Midbrain (tissue), 1 donor: ENCODE data around the gene MAST4.
A peak's percentile ranks its signal among the peaks of the same experiment; 100 is the strongest.

Experiments
- DNase-seq: peaks from one replicate; lab custom pipeline; 2025; lab: John Stamatoyannopoulos, UW

Gene MAST4

DNA sequence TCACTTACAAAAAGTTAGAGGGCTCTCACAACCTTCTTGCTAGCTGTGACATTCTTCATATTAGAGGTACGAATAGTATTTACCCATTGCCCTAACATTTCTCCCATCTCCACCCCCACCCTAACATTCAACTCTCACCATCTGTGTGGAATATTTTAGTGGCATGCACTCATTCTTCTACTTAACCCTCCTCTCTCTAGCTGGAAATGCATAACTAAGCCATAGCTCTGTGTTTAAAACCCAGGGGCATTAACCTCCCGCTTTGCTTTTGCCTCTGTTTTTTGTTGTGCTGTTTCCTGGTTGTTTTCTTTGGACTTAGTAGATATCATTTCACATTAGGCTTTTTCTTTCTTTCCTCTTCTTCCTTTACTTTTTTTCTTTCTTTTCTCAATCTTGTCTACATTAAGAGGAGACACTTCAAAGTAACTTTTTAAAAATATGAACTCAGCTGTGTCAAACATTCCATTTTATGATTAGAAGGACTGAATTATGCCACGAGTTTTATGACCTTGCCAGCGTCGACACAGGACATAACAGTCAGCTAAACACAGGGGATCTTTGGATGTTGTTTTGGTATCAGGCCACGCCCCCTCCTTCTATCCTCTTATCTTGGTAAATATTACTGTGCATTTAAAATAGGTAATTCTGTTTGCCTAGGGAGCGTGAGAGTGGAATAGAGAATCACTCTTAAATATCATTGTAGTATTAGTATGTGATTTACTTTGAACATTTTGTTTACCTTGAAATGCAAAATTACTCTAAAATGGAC lies 364.4 kb downstream of the MAST4 start:
- DNase-seq = no peak

DNA sequence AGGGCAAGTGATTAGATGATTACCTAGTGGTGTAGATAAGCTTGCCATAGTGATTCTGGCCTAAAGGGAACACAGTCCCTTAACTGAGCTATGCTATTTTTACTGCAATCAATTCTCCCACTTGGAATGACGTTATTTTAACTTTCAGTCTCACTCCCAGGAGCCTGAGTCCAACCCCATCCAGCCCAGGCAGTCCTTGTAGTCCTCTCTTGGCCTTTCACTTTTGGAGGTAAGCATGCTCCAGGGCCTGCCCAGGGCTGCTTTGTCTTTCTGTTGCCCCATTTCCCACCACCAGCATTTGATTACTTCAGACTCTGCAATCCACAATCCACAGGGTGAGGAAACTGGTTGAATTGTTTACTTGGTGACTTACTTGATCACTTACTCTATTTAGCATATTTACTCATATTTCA lies 367.4 kb downstream of the MAST4 start:
- no peak for DNase-seq

DNA sequence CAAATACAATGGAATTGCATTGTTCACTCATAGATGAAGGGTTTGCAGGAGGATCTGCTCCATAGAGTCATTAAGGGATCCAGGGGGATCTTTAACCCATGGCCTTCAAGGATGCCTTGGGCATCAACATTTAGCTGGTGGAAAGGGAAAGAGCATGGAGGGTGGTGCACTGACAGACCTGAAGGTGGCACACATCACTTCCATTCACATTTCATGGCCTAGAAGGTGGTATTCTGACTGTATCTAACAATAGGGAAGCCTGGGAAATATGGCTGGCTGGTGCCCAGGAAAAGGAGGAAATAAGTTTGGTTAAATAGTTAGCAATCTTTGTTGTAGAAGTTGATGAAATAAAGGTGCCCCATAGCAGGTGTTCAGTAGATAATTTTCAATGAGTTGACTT lies 370.2 kb downstream of the MAST4 start:
- DNase-seq = no peak

DNA sequence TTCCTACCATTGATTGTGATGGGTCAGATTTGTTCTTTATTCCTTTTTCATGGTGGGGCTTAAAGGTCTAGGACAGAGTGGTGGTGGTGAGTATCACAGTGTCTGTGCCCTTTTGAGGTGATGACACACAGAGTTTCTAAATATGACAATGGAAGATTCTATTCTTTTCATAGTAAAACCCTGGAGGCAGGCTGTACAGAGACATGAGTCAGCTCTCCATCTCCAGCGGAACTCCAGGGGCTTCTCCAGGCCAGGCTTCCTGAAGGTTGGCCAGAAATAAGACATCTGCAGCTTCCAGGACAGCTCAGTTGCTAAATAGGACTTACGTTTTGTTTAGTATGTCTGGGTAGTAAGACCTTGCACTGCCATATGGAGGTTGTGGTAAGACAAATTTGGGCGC lies 370.9 kb downstream of the MAST4 start:
- DNase-seq = no peak

DNA sequence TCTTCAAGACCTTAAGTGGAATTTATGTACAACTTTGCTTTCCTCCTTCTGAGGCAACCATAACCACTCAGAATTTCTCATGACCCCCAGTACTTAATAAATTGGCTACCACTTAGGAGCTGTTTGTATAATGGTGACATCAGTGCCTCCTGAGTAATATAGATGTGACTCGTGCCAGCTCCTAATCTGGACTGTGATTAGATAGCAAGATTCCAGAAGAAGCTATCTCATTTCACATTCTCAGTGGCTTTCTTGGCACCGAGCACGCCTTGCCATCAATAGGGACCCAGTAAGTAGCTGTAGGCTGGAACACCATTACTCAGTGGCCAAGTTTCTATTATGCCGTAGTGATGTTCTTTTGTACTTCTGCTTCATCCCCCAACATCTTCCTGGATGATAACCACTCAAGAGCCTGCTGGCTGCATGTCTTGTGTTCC lies 371.7 kb downstream of the MAST4 start:
- no peak for DNase-seq

DNA sequence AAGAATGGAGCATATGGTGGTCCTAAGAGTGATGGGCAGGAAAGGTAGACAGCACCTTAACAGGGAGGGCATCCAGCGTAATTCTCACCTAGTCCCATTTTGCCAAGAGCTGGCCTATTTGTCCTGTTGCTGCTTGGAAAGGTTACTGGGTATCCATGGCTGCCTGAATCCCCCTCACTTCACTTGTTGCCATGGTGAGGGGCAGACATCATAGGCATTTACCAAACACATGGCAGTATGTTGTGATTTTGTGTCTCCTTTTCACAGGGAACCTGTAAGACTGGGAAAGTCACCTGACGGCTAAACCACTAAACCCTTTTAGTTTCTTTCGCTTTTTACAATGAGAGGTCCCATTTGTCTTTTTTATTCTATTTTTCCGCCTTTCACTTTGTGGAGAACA lies 373.3 kb downstream of the MAST4 start:
- DNase-seq = no peak

DNA sequence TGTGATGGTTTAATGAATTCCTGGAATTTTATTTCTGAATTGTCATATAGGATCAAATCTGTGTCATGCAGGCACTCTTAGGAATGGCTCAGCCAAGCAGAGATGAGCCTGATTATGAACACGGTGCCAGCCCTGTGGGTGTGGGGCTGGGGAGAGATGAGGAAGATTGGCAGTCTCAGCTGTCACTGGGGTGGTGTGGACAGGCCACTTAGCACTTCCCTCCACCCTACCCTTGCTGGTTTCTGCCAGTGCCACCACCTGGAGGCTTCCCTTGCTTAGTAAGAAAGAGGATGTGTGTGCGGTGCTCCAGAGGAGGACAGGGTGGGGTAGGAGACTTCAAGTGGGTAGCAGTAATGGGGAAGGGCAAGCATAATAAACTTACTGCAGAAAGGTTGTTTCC lies 373.8 kb downstream of the MAST4 start:
- DNase-seq = no peak

DNA sequence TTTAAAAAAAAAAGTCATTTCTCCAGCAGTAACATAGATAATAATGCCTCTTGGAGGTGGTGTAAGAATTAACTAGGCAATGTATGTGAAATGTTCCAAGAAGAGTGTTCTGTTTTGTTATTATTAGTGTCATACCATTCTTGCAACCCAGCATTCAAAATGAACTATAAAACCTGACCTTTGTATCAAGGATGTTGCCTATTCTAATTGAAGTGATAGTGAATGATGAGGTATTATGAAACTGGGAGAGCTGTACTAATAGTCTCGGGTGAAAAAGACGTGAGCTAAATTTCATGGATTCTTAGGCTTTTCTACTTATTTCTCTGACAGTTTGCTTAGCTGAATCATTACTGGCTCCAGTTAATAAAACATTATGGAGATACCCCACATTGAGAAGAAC lies 375.8 kb downstream of the MAST4 start:
- DNase-seq = no peak

DNA sequence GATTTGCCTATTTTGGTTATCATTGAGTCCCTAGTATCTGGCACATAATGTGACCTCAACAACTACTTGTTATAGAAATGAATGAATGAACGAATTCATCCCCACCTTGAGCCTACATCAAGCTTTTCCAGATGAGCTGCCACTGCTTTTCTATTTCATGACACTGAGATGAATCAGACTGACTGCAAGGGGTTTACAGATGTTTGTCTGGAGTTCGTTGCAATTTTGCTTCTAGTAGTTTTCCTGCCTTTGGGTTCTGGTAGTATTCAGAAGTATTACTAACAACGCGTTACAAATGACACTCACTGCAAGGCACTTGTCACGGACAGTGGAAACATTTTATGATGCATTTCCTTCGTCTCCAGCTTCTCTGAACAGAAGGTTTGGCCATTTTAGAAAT lies 378.1 kb downstream of the MAST4 start:
- DNase-seq = no peak

DNA sequence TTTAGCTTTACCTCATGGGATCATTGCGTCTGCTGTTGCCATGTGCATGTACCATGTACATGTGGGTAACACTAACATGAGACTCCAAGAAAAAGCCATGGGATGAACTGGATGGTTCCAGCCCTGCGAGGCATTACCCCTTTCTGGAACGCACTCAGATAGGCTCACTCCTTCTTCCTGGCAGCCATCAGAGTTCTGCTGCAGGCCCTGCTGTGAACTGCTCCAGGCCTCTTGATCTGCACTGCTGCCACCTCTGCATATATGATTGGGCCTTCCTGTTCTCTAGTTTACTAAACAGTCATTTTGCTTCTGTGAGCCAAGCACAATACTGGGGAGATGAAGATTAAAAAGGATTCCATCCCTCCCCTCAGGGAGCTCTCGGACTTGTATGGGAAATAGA lies 379.9 kb downstream of the MAST4 start:
- DNase-seq = no peak

DNA sequence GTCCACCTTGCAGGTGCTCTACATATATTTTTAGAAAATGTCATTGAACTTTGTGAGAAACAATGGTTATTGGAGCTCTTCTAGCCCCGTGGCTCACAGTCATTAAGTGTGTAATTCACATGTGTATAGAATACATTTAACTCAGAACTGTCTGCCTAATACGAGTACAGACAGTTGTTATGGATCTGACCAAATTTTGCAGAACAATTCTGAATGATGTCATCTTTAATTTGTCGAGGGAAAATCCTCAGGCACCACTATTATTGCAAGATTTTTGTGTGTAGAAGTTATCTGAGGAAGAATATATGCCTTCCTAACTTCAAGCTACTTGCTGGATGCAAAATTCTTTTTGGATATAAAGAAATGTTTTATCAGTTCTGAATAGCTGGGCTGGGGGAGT lies 383.5 kb downstream of the MAST4 start:
- DNase-seq = no peak

DNA sequence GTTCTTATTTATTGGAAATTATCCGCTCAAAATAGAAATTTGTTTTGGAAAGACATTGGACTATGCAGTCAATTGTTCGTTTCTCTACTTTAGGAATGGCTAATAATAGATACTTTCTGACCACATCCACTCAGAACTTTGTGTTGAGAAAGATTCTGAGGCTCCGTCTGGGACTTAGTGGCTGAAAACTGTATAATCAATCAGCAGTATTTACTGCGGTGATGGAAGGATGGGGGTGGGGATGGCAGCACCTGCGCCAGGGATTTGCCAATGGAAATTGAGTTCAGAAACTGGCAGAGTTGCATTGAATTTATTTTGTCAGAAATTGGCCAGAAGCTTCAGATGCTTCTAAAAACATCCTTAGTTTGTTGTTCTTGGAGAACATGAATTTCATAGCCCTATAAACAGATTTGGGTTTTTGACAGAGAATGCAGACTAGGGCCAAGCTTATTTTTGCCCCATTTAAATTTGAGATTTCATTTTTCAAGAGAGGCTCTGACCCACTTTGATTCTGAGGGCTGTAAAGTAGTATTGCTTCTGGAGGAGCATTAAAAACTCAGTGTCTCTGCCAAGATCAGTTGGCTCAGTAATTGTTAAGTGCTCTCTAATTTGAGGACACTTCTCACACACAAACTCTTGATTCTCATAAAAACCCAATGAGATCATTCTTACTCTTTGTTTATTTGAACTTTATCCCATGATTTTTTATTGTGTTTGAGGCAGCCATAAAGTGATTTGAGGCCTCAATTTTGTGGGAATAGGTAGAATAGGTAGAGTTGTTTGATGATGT lies 385.3 kb downstream of the MAST4 start:
- peak; percentile 30 for DNase-seq

DNA sequence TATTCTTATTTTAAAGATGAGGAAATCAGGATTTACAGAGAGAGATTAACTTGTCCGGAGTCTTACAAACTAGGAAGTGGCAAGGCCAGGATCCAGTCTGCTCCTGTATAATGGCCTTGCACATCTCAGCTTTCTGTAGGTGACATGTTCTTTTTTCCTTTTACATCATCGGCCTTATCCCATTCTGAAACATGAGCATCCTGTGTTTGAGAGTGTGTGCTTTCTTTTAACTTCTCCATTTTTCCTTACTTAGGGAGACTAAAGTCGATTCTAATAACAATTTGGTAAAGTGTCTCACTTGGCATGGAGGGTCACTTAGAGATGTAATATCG lies 385.8 kb downstream of the MAST4 start:
- no peak for DNase-seq

DNA sequence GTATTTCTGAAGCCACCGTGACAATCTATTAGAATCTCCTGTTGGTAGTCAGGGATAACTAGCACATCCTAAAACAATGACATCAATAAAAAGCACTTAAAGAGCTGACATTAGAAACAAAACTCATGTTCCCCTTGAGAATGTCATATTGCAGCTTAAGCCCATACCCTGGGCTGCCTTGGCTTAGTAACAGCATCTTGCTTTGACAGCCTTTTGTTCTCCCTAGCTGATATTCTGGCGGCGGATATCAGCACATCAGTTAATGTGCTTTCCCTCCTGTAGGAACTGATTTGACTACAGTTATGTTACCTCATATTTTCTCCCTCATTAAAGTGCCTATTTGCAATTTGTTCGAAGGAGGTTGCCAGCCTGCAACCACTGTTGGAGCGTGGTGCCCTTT lies 386.3 kb downstream of the MAST4 start:
- DNase-seq = no peak

DNA sequence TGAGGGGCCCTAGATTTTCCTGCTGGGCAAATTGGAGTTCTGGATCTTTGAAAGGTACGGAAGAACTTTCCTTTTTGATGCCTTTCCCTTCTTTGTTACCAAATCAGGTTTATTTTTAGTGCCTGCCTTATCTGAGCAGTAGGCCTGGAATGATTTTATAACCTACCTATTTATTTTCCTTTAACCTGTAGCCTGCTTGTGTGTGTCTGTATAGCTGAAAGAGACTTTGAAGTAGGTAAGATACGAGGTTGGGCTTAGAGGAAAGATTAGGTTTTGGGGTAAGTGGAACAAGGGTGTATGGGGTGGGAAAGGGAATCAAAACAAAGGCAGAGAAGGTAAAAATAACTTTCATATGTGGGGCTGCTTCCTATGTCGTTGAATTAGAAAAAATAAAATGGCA lies 389.2 kb downstream of the MAST4 start:
- DNase-seq = no peak

DNA sequence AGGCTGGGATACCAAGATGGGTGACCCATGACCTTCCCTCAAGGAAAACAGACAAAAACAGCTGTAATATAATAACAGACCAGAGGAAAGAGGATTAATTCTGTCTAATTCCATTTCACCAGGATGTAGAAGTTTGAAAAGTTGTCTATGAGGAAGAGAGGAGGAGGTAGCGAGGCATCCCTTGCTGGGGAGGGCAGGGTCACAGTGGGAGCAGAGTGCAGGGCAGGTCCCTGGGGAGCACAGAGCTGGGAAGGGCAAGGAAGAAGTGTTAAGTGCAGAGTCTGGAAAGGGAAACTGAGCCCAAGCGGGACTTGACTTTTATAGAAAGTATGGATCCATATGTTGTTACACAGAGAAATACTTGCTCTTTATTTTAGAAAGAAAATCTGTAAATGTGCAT lies 389.8 kb downstream of the MAST4 start:
- DNase-seq = no peak

DNA sequence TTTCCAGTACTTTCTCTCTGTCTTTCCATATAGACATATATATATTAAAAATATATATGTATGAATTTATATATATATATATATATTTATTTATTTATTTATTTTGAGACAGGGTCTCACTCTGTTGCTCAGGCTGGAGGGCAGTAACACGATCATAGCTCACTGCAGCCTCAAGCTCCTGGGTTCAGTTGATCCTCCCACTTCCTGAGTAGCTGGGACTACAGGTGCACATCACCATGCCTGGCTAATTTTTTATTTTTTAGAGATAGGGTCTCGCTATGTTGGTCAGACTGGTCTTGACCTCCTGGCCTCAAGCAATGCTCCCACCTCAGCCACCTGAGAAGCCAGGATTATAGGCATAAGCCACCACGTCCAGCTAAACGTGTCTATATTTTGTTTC lies 390.3 kb downstream of the MAST4 start:
- DNase-seq = no peak

DNA sequence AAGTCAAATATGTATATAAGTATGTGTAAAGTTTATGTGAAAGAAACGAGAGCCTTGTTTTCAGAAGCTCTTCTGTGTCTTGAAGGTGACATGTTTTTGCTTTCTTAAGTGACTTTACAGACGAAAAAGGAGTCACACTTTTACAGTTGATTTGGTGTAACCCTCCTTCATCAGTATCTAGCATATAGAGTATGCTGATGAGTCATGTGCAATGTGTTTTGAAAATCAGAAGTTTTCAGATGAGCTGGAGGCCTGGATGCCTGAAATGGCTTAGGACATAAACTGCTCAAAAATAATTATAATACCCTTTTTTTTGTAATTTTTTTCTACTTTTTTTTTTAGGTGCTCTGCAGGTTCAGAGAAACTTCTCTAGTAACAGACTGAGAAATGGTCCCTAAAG lies 390.9 kb downstream of the MAST4 start:
- DNase-seq = no peak

DNA sequence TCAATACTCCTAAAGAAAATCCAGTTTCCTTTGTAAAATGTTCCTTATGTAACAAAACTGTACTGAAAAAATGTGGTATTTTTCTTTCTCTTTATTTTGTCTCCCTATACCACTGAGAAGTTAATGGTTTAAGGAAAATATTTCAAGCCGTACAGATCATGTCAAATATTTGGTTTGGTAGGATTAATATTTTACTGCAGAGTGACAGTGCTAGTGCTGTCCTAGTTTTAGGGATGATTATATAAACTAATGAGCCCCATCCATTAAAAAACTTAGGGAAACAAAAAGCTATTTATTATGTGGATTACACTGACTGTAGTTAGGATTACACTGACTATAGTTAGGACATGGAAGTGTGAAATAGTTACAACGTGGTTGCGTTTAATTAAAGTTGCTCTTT lies 391.3 kb downstream of the MAST4 start:
- no peak for DNase-seq

DNA sequence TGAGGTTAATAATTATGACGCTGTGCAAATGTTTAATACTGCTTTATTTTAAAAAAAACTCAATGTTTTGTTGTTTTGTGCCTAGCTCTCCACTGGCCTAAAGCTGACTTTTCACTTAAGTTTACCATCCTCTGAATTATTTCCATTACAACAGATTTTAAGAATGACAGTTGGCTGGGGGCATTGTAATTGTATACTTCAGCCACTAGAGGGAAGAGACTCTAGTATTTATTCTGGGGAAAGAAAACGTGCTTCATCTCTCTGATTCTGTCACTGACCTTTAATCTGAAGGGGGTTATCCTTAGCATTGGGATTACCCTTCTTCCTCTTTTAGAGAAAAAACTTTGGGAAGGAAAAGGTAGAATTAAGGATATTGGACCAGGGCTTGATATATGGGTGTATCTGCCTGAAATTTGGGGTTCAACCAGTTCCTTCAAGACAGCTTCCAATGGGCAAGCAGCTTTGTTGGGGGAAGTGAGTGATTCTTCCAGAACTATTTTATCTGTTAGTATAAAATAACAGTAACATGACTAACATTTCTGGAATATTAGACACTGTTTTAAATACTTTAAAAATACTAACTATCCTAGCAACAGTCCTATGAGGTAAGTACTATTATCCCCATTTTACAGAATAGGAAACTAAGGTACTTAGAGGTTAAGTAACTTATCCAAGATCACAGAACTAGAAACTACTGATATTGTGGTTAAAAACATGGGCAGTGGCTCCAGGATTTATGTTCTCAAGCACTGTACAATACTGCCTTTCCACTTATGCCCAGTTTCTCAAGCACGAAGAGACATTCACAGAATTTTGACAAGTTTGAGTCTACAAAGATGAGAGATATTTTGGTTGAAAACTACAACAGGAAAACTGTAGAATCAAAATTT lies 392.0 kb downstream of the MAST4 start:
- DNase-seq = peak; percentile 38

DNA sequence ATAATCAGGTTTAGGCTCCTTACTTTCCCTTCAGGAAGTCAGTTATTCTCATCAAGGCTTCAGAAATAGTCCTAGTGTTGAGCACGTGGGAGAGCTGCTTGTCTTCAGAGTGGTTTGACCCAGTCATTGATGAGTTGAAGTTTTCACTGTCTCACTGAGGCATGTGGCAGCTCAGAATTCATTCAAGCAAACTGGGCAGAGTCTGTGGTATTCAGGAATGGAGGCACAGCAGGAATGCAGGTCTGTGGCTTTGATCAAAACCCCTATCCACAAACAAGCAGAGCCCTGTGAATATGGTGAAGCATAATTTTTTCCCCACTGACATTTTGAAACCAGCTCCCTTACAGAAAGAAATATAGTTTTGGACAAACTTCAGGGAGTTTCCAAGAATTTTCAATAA lies 393.1 kb downstream of the MAST4 start:
- no peak for DNase-seq

DNA sequence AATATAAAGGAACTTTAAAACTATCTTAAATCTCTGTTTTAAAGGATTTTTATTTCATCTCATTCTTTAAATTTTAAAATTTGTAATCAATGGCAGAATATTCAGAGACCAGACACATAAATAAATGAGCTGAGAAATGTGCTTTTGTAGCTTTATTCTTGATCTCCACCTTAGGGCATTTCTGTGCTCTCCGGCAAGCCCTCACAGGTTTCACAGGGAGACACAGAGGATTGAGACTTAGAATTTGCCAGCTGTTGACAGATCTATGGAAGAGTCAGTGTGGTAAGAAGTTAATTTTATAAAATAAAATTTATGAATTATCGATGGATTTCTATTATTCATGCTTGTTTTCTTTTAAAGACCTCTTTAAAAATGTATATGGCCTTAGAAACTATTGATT lies 393.6 kb downstream of the MAST4 start:
- no peak for DNase-seq

DNA sequence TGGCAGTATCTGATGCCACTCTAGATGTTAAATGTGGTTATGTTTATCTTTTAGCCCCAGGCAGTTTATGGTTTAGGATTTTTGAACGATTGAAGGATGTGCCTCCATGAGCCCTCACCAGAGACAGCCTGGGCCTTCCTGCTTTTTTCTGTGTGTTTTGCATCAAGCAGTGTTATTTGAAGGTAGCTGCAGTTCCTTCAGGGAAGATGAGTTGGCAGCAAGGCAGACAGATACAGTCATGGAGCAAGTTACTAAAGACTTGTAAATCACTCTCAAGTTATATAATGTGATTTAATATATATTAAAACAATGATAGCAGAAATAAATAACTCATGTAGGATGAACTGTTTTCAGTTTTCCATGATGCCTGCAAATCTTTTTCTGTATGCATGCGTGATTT lies 395.6 kb downstream of the MAST4 start:
- DNase-seq = no peak
